A673 (cell line): ENCODE measurements around the gene COX18.

Experiments used
- CTCF ChIP-seq: fragments of 300-800, 200-600 bp; sonication (generic); conservative IDR thresholded peaks from 2 replicates; pipeline ENCODE4 v1.5.1; 2017; ENCODE audit warnings: low read depth, mild to moderate bottlenecking, antibody characterized with exemption, low read length, moderate library complexity, mixed read lengths
- EZH2 ChIP-seq: fragments of 200-600 bp; sonication (generic); IDR thresholded peaks from 2 replicates; pipeline ENCODE4 v1.6.1; 2017; ENCODE audit warnings: borderline replicate concordance, low read depth, mild to moderate bottlenecking, mixed read lengths, antibody characterized with exemption, low read length; ENCODE audit not compliant: poor library complexity, severe bottlenecking

GRCh38 chr4:73075832-73076231 is 6.3 kb upstream of the COX18 start:
- no peak for TF ChIP-seq CTCF
- TF ChIP-seq EZH2: no peak
